Umbilical cord (tissue), 2 donors: ENCODE measurements around the gene COQ10B. TPM values are rescaled to one million over a fixed set of nuclear protein-coding genes. Genes with fewer than 3 reads are reported as not detected.
"Not testable (repeated sequence)": the region's sequence is repeated elsewhere in the genome, so short reads cannot be mapped to it uniquely, and the experiment has no call there.

ENCODE experiments used
- DNase-seq: peaks from one replicate; pipeline ENCODE4 v3.0.0-alpha.2; 2015; ENCODE audit warnings: low spot score
- total RNA-seq: library from RNA; depleted of rRNA; stranded (reverse); fragments of >200 nt; gene quantifications from one replicate; pipeline ENCODE4 v1.2.3, GENCODE V29; 2014; ENCODE audit warnings: low replicate concordance; ENCODE audit not compliant: insufficient read depth

COQ10B gene
- 41.7 TPM for total RNA-seq

DNA sequence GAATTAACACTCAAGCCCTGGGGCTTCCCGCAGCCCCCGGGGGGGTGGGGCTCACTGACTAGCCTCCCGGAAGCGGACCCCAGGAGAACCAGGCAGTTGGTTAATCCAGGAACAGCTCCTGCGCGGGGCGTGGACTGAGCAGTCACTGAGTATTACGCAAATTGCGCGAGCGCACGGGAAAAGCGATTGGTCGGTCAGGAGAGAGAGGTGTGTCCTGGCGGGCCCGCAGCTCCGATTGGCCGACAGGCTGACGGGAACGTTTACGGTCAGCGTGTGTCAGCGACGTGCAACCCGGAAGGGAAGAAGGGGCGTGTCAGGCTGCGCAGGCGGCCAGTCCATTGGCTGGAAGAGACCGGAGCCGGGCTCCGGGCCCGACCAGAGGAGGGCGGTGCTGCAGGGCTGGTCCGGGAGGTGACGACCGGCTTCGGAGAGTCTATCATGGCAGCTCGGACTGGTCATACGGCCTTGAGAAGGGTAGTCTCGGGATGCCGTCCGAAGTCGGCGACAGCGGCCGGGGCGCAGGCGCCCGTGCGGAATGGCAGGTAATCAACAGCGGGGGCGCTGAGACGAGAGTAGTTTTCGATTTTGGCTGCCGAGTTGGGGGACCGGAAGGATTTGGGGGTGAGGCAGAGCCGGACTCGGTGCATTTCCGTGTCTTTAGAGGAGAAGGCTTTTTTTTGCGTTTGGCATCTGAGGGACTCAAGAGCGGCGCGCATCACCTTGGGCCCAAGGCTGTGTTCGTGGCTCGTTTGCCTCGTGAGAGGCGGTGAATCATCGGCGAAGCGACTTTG lies at the start of gene COQ10B:
COQ10B (plus strand) TSS at position 430 of the 791 bp plus-strand sequence; CDS start at position 439, 9 bp downstream.
- DNase-seq: peak; percentile 100

DNA sequence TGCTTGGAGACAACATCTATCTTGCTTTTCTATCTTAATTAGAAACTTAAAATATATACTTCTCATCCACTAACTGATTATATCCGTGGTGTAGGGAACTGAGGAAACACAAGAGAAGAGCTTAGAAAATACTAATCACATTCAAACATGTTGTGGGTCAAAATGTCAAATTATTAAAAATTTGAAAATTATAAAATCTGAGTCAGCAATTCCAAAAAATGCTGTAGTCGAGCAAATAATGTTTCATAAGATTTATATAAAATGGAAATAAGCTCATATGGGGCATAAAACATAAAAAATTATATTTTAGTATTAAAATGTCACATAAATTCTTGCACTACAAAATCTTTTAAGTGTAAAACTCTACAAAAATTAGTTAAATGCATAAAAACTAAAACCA lies 47.8 kb upstream of the COQ10B start:
- no peak for DNase-seq

DNA sequence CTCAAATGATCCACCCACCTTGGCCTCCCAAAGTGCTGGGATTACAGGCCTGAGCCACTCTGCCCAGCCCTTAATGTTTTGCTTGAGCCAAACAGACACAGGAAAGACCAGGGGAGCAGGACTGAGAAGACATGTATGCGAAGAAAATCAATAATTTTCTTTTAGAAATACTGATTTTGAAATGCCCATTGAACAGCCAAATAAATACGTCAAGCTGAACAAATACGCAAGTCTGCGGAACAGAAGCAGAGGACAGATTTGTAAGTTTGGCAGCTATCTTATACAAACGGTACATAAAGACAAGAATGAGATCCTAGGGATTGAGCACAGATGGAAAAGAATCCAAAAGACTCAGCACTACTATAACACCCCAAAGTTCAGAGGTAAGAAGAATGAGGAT lies 39.3 kb upstream of the COQ10B start:
- DNase-seq: no peak

DNA sequence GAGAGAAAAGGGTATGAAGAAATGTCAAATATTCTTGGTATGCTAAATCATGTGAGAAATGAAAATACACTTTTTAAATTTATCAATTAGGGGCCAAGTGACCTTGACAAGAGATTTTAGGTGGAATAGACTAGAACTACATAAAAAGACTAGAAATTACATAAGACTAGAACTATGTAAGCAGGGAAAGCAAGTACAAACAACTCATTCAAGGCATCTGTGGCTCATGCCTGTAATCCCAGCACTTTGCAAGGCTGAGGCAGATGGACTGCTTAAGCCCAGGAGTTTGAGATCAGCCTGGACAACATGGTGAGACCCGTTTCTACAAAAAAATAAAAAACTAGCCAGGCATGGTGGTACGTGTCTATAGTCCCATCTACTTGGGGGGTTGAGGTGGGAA lies 38.8 kb upstream of the COQ10B start:
- no peak for DNase-seq

DNA sequence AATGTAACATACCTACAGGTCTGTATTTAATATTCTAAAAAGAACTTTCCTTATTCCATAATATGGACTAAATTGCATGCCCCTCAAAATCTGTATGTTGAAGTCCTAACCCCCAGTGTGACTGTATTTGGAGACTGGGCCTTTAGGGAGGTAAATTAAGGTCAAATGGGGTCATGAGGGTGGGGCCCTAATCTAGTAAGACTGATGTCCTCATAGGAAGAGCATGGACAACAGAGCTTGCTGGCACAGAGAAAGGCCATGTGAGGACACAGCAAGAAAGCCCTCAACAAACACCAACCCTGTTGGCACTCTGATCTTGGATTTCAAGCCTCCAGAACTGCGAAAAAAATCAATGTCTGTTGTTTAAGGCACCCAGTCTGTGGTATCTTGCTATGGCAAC lies 37.1 kb upstream of the COQ10B start:
- no peak for DNase-seq

DNA sequence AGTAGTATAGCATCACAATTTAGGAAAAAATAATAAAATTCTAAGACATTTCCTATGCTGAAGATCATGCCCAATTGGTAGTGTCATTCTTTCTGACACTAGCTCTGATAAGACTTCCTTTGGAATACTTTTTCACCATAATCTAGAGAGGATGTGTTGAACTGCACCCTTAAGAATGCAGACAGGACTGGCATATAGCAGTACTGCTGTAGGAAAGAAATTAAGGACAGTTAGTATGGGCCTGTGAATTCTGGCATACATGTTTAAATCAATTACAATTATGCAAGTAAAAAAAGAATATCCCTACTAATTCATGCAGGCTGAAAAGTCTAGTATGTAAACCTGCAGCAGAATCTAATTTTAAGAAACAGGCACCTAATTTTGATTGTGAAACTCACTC lies 33.9 kb upstream of the COQ10B start:
- no peak for DNase-seq

DNA sequence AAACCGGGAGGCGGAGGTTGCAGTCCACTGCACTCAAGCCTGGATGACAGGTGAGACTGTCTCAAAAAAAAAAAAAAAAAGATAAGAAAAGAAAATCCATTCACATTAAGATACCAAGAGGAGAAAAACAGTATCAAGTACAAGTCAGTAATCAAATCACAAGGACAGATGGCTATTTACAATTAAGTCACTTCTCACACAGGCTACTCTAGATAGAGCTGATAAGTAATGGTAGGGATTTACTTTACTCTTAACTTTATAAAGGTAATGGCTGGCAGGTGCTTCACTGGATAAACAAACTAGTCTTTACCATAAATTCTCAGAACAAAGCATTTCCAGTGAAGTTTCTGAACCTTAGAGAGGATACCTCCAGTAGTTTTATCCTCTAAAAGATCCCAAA lies 30.0 kb upstream of the COQ10B start:
- DNase-seq: no peak

DNA sequence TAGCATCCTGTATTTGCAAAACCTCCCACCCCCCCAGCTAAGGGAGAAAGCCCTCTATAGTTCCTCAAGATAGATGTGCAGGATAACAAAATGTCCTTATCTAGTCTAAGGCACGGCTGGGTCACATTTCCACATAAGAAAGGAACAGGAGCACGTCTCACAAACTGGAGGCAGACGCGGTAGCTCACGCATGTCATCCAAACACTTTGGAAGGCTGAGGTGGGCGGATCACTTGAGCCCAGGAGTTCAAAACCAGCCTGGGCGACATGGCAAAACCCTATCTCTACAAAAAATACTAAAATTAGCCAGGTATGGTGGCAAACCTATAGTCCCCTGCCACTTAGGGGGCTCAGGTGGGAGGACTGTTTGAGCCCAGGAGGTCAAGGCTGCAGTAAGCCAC lies 27.8 kb upstream of the COQ10B start:
- no peak for DNase-seq

DNA sequence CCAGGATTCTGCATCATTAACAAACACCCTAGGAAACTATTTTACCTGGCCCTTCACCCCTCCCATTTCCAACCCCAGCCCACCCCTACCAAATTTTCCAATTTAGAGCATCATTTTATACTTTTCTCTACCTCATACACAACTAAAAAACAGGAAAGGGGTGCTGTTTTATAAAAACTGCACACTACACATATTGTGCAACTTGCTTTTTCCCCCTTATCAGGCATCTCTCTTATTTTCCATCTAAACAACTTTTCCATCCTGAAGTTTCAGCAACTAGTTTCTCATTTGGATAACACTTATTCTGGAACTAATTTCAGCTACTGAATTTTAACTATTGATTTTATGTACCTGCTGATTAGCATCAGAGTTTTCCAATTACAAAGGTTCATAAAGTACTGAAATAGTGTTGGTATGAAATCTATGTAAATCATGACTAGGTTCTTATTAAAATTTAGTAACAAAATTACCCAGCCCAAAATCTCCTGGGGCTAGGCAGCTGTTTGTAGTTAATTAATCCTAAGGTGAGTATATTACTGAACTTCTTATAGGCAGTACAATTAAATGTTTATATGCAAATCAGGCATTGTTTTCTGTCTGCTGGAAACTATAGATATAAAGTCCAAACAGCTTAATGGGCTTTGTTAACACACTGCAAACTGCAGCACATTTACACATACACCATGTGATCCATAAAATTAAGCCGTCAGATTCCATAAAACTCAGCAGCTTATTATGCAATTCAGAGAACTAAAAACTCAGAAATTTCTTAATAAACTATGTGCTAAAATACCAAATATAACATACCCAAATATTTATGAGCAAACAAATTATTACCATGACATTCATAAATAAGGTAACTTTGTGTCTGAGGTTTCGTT lies 26.4 kb upstream of the COQ10B start:
- no peak for DNase-seq

DNA sequence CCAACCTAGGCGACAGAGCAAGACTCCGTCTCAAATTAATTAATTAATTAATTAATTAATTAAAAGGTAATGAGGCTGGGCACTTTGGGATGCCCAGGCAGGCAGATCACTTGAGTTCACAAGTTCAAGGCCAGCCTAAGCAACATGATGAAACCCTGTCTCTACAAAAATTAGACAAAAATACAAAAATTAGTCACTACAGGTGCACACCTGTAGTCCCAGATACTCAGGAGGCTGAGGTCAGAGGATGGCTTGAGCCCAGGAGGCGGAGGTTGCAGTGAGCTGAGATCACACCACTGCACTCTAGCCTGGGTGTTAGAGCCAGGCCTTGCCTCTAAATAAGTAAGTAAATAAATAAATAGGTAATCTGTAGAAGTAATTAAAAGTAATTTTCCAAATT lies 25.4 kb upstream of the COQ10B start:
- DNase-seq: no peak

DNA sequence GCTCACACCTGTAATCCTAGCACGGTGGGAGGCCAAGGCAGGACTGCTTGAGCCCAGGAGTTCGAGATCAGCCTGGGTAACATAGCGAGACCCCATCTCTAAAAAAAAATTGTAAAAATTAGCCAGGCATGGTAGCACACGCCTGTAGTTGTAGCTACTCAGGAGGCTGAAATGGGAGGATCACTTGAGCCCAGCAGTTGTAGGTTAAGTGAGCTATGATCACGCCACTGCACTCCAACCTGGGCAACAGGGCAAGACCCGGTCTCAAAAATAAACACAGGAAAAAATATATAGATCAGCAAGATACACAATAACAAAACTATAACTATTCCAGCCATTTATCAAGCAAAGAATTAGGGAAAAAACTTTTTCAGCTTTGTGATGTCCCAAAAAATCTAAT lies 21.5 kb upstream of the COQ10B start:
- no peak for DNase-seq

DNA sequence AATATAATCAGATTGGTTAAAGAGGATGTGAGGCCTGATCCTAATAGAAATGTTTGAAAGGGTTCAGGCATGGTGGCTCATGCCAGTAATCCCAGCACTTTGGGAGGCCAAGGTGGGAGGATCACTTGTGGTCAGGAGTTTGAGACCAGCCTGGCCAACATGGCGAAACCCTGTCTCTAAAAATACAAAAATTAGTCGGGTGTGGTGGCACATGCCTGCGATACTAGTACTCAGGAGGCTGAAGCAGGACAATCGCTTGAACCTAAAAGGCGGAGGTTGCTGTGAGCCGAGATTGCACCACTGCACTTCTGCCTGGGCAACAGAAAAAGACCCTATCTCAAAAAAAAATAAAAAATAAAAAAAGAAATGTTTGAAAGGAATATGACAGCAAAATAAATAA lies 20.8 kb upstream of the COQ10B start:
- DNase-seq: not testable (repeated sequence)

DNA sequence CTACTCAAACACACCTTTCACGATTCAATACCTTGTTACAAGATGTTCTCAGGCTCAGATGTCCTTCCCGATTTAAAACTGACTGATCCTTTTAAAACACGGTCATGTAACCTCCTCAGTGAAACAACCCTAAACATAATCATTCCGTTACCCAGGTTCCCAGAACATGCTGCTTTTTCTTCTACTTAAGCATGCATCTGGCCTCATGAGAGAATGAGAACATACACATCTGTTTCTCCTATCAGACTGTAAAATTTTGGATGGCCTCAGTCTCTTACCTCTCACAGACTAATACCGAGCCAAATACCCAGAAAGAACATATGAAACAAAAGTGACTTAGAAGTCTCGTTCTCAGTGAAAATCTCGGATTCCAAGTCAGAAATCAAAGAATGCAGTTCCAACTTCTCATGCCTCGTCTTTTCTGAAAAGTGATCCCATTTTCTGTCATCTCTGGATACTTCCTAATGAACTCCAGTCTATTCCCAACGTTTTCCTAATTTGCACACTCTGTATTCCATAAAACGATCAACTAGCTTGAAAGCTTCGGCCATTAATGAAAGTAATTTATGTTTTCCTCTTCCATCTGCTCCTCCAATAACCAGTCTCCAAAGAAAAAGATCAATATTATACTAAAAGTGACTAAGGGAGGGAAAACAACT lies 19.4 kb upstream of the COQ10B start:
- peak; percentile 15 for DNase-seq

DNA sequence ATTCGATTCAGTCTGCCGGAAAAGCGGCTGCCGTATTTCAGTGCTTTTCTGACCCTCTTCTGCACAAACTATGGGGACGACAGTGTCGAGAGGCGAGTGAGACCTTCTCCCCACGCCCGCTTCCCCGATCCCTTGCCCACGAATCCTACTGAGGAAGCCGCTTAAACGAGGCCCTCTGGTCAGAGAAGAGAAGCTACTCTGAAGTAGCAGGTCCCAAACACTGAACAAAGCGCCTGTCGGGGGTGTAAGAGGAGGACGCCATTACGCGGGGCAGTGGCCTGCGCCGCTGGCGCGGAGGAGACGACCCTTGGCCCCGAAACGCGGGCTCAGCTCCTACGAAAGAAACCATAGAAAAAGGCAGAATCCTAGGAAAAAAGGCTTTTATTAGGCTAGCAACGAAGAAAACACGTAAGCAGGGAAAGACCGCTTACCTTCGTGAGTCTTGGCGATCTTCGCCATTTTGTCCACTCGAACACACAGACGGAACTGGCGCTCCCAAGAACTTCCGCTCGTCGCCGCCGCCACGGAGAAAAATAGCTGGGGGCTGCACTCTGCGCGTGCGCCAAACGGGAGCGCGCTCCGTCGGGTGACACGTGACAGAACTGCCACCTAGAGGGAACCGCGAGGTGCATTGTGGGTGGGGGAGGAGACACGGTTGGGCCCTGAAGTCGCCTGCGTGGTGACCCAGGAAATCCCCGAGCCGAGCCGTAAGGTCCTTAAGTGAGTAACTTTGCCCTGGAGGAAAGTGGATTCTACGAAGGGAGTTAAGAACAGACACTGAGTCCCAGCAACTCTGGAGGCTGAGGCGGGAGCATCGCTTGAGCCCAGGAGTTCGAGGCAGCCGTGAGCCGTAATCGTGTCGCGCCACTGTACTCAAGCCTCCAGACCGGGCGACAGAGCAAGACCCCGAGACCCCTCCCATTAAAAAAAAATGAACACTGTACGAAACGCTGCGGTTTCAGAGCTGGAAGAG lies 18.5 kb upstream of the COQ10B start, which contains the start of gene SF3B1:
SF3B1 (minus strand) TSS at position 488 of the 973 bp plus-strand sequence; CDS start at position 459, 29 bp downstream.
- DNase-seq: peak; percentile 99

DNA sequence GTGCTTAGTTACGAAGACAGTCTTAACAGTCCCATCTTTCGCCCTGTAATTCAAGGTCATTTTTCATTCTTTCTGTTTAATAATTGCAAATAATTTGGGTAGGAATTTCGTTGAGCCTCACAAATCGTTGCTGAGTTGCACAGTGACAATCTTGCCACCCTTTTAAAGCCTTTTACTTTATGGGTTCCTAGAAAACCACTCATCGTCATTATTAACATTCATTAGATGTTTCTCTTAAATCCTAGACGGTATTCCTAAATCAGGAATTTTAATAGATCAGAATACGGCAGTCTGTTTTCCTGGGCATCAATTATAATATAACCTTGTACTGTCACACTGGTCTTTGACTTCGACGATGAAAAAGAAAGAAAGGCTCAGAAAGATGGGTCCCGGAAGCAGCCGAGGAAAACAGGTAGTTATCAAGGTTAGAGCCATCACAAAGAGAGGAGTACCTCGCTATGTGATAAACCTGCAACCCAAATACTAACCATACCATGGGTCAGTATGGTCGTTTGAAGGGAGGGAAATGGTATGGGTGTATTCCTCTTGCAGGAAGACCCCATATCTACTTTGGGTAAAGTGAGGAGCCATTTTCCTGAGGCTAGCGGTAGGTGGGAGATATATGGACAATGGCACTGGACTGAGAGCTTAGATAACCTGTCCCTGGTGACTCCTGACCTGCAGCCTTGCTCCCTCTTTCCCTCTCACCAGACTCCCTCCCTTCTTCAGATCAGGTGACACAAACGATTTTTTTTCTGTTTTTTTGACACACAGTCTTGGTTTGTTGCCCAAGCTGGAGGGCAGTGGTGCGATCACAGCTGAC lies 17.5 kb upstream of the COQ10B start:
- DNase-seq: no peak

DNA sequence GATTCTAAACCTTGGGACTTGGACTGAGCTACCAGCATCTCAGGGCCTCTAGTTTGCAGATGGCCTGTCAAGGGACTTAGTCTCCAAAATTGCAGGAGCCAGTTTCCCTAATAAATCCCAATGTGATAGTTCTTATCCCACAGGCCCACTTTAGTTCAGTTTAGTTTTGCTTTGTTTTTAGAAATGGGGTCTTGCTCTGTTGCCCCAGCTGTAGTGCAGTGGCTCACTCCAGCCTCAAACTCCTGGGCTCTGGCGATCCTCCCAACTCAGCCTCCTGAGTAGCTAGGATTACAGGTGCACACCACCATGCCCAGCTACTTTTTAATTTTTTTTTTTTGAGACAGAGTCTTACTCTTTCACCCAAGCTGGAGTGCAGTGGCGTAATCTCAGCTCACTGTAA lies 16.0 kb upstream of the COQ10B start:
- DNase-seq: no peak

DNA sequence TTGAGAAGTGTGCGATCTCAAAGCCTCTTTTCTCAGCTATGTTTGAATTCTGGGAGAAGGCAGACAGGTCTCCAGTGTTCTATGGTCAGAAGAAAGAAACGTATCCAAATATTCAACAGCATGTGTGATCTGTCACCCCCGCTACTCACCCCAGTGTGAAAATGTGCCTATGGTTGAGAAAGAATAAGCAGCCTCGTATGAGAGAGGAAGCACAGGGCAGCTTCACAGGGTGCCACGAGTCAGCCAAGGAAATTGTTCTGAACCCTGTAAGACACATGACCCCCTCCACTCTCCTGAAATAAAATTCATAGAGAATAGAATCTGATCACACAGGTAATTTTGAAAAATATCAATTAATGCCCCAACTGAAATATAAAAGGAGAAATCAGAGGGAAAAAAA lies 10.5 kb upstream of the COQ10B start:
- DNase-seq: no peak

DNA sequence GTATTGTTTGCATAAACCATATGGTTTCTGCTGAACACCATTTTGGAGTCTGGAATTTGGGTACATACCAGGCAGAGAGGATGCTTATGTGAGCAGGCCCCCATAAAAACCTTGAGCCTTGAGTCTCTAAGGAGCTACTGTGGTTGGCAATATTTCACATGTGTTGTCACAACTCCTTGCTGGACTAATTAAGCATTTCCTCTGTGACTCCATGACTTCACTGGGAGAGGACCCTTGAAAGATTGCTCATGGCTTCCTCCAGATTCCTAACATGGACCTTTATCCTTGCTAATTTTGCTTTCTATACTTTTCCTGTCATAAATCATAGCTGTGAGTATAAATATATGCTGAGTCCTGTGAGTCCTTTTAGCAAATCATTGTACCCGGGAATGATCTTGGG lies 7.6 kb upstream of the COQ10B start:
- DNase-seq: no peak

DNA sequence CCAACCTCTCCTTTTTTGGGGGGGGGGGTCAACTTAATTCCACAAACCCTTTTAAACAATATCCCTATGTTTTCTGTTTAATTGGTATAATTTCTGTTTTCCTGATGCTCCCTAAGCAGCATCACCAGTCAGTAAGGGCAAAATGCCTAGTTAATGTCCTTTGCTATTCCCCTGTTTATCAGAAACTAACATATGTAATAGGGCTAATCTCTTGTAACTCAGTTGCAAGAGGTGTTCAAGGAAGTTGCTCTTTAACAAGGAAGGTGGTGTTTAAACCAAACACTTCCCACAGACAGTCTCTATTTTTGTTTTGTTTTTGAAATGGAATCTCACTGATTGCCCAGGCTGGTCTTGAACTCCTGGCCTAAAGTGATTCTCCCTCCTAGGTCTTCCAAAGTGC lies 6.5 kb upstream of the COQ10B start:
- no peak for DNase-seq

DNA sequence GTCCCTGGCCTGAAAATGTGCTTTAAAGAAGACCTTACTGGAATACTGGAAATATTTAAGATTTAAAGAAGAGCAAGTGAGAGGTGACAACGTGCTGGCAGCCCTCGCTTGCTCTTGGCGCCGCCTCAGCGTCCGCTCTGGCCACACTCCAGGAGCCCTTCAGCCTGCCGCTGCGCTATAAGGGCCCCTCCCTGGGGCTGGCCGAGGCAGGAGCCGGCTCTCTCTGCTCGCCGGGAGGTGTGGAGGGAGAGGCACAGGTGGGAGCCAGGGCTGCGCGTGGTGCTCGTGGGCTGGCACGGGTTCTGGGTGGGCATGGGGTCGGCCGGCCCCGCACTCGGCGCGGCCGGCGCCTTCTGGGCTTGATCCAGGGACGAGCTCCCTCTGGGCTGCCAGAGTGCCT lies 2.9 kb upstream of the COQ10B start:
- DNase-seq: no peak
